DND-41 (cell line): ENCODE results near the gene CDH23.

Experiments used
- CTCF ChIP-seq: IDR thresholded peaks from 2 replicates; pipeline ENCODE4 v1.5.1; 2012; ENCODE audit warnings: borderline replicate concordance, low read length, moderate library complexity, mild to moderate bottlenecking; ENCODE audit not compliant: poor library complexity, severe bottlenecking; ENCODE audit errors: extremely low read depth
- EZH2 ChIP-seq: IDR thresholded peaks from 3 replicates; pipeline ENCODE4 v1.6.1; 2012; ENCODE audit warnings: borderline replicate concordance, low read depth, mild to moderate bottlenecking, moderate library complexity, low read length, inconsistent platforms; ENCODE audit not compliant: severe bottlenecking

- TF ChIP-seq CTCF (no peak), EZH2 (no peak)
Measured at GRCh38 chr10:71770255-71770654, 373.5 kb downstream of the CDH23 start.
